COLO829 (cell line): ENCODE measurements around the gene SCO1.
"Not testable (repeated sequence)": the region's sequence is repeated elsewhere in the genome, so short reads cannot be mapped to it uniquely, and the experiment has no call there.

ENCODE experiments used
- DNase-seq: peaks from one replicate; pipeline ENCODE4 v3.0.0; 2012; ENCODE audit warnings: low spot score

The SCO1 gene

GRCh38 chr17:10725262-10725661 lies 27.9 kb upstream of the SCO1 start:
- no peak for DNase-seq

- DNase-seq: no peak
Observed at GRCh38 chr17:10724546-10725195, 27.3 kb upstream of the SCO1 start.

GRCh38 chr17:10718547-10718946 lies 21.2 kb upstream of the SCO1 start:
- no peak for DNase-seq

- no peak for DNase-seq
Observed at GRCh38 chr17:10716218-10716617, 18.9 kb upstream of the SCO1 start.

- DNase-seq: no peak
Observed at GRCh38 chr17:10713318-10713717, 16.0 kb upstream of the SCO1 start.

GRCh38 chr17:10705727-10706126 lies 8.4 kb upstream of the SCO1 start:
- DNase-seq: no peak

GRCh38 chr17:10702574-10702973 lies 5.2 kb upstream of the SCO1 start:
- DNase-seq: no peak

- no peak for DNase-seq
Observed at GRCh38 chr17:10699856-10700255, 2.5 kb upstream of the SCO1 start.

- DNase-seq: no peak
Observed at GRCh38 chr17:10698096-10698818, 924 bp upstream of the SCO1 start.

GRCh38 chr17:10695875-10696407 lies 1.4 kb downstream of the SCO1 start:
- not testable (repeated sequence) for DNase-seq

GRCh38 chr17:10687499-10687898 lies 9.8 kb downstream of the SCO1 start:
- DNase-seq: no peak

- no peak for DNase-seq
Observed at GRCh38 chr17:10683853-10684252, 13.5 kb downstream of the SCO1 start.

GRCh38 chr17:10681866-10682446 lies 15.4 kb downstream of the SCO1 start:
- no peak for DNase-seq

GRCh38 chr17:10674704-10675103 lies 22.6 kb downstream of the SCO1 start:
- no peak for DNase-seq

GRCh38 chr17:10673312-10673711 lies 24.0 kb downstream of the SCO1 start:
- no peak for DNase-seq

- DNase-seq: no peak
Observed at GRCh38 chr17:10668775-10669174, 28.6 kb downstream of the SCO1 start.

GRCh38 chr17:10666906-10667305 lies 30.4 kb downstream of the SCO1 start:
- DNase-seq: no peak

GRCh38 chr17:10664571-10664970 lies 32.8 kb downstream of the SCO1 start:
- no peak for DNase-seq

GRCh38 chr17:10663231-10663630 lies 34.1 kb downstream of the SCO1 start:
- DNase-seq: no peak

GRCh38 chr17:10661437-10661836 lies 35.9 kb downstream of the SCO1 start:
- no peak for DNase-seq

- DNase-seq: no peak
Observed at GRCh38 chr17:10657879-10658278, 39.5 kb downstream of the SCO1 start.

GRCh38 chr17:10657148-10657547 lies 40.2 kb downstream of the SCO1 start, which contains the start of gene MYH3:
TSS of gene MYH3 (minus strand) at chr17:10657309. CDS start at chr17:10655064, 2,245 bp downstream.
- no peak for DNase-seq

- no peak for DNase-seq
Observed at GRCh38 chr17:10653987-10654386, 43.3 kb downstream of the SCO1 start.
